PFSK-1 (cell line): Measurements from ENCODE around the gene SMTNL2.

Experiments used
- POLR2AphosphoS5 ChIP-seq: IDR thresholded peaks from 2 replicates; pipeline ENCODE4 v1.6.1; 2012; ENCODE audit warnings: low read depth, mild to moderate bottlenecking, control low read depth, low read length, moderate library complexity
- SIN3A ChIP-seq: IDR thresholded peaks from 2 replicates; pipeline ENCODE4 v1.6.1; 2012; ENCODE audit warnings: mild to moderate bottlenecking, low read length, moderate library complexity, borderline replicate concordance; ENCODE audit not compliant: insufficient read depth
- TF ChIP-seq, protein P1 (sequence below), 2 experiments: IDR thresholded peaks; 2 replicates each; pipeline versions ENCODE4 v1.6.1 to v1.8.0; 2011 to 2012; ENCODE audit warnings: low read depth in 2 of 2, low read length in 2 of 2, control low read depth in 1 of 2, inconsistent platforms in 1 of 2, mild to moderate bottlenecking in 1 of 2, moderate library complexity in 1 of 2; ENCODE audit not compliant: insufficient read depth in 1 of 2

DNA sequence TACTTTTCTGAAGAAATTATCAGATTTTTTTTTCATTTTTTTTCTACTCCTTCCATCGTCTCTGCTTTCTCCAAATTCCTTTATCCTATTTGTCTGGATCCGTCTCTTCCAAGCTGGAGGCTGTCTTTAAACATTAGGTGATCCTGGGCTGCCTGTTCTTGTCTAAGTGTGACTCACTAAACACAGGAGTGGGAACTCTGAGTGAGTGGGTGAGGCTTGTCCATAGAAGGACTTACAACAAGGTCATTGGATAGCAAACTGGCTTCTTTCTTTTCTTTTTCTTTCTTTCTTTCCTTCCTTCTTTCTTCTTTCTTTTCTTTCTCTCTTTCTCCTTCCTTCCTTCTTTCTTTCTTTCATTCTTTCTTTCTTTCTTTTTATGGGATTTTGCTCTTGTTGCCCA lies 38.9 kb downstream of the SMTNL2 start:
- TF ChIP-seq, protein P1, sequence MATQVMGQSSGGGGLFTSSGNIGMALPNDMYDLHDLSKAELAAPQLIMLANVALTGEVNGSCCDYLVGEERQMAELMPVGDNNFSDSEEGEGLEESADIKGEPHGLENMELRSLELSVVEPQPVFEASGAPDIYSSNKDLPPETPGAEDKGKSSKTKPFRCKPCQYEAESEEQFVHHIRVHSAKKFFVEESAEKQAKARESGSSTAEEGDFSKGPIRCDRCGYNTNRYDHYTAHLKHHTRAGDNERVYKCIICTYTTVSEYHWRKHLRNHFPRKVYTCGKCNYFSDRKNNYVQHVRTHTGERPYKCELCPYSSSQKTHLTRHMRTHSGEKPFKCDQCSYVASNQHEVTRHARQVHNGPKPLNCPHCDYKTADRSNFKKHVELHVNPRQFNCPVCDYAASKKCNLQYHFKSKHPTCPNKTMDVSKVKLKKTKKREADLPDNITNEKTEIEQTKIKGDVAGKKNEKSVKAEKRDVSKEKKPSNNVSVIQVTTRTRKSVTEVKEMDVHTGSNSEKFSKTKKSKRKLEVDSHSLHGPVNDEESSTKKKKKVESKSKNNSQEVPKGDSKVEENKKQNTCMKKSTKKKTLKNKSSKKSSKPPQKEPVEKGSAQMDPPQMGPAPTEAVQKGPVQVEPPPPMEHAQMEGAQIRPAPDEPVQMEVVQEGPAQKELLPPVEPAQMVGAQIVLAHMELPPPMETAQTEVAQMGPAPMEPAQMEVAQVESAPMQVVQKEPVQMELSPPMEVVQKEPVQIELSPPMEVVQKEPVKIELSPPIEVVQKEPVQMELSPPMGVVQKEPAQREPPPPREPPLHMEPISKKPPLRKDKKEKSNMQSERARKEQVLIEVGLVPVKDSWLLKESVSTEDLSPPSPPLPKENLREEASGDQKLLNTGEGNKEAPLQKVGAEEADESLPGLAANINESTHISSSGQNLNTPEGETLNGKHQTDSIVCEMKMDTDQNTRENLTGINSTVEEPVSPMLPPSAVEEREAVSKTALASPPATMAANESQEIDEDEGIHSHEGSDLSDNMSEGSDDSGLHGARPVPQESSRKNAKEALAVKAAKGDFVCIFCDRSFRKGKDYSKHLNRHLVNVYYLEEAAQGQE (IDR thresholded peaks at IDR 0.05; ENCODE audit: insufficient read depth in 1 of 2, low read depth in 2 of 2, low read length in 2 of 2) = no peak
- TF ChIP-seq POLR2AphosphoS5 = no peak
- TF ChIP-seq SIN3A = no peak
